Neuronal stem cell (in vitro differentiated cells): Measurements from ENCODE around the gene IBTK.
A peak's percentile ranks its signal among the peaks of the same experiment; 100 is the strongest.
"Not testable (repeated sequence)": the region's sequence is repeated elsewhere in the genome, so short reads cannot be mapped to it uniquely, and the experiment has no call there.

Experiments used
- DNase-seq: peaks from one replicate; pipeline ENCODE4 v3.0.0-alpha.2; 2013; ENCODE audit warnings: low spot score
- H2AFZ ChIP-seq: one replicate; pipeline ENCODE4 v1.6.1; 2013; ENCODE audit warnings: mild to moderate bottlenecking, low read length, inconsistent platforms
- H2AK5ac ChIP-seq: 2 replicates; pipeline ENCODE4 v1.6.1; 2013; ENCODE audit warnings: low read depth, mild to moderate bottlenecking, inconsistent platforms, low read length, moderate library complexity, mixed read lengths
- H2BK120ac ChIP-seq: 2 replicates; pipeline ENCODE4 v1.6.1; 2013; ENCODE audit warnings: low read depth, mild to moderate bottlenecking, inconsistent platforms, low read length, moderate library complexity, mixed read lengths
- H2BK12ac ChIP-seq: one replicate; pipeline ENCODE4 v1.6.1; 2013; ENCODE audit warnings: low read length, inconsistent platforms
- H2BK15ac ChIP-seq: 2 replicates; pipeline ENCODE4 v1.6.1; 2013; ENCODE audit warnings: mild to moderate bottlenecking, low read length, inconsistent platforms, mixed read lengths
- H2BK5ac ChIP-seq: one replicate; pipeline ENCODE4 v1.6.1; 2013; ENCODE audit warnings: inconsistent platforms, mild to moderate bottlenecking, low read length, moderate library complexity
- H3K14ac ChIP-seq: one replicate; pipeline ENCODE4 v1.6.1; 2013; ENCODE audit warnings: low read length, inconsistent platforms
- H3K18ac ChIP-seq: 2 replicates; pipeline ENCODE4 v1.6.1; 2013; ENCODE audit warnings: low read length, inconsistent platforms
- H3K23ac ChIP-seq: 2 replicates; pipeline ENCODE4 v1.6.1; 2013; ENCODE audit warnings: low read depth, mild to moderate bottlenecking, mixed read lengths, low read length, inconsistent platforms; ENCODE audit not compliant: poor library complexity
- H3K27ac ChIP-seq: replicated peaks from 3 replicates; pipeline ENCODE4 v1.5.1; 2013; ENCODE audit warnings: low read length, inconsistent platforms
- H3K27me3 ChIP-seq, 3 experiments: 2 replicates each; pipeline ENCODE4 v1.6.1; 2013; ENCODE audit warnings: low read length in 3 of 3, mild to moderate bottlenecking in 2 of 3, inconsistent platforms in 1 of 3, low read depth in 1 of 3, mixed read lengths in 1 of 3, moderate library complexity in 1 of 3; ENCODE audit not compliant: control insufficient read depth in 3 of 3, insufficient read depth in 3 of 3
- H3K36me3 ChIP-seq, 2 donors: replicated peaks in 1 of 2; 2 replicates each; pipeline ENCODE4 v1.6.1; 2013; ENCODE audit warnings: low read length in 2 of 2; ENCODE audit not compliant: control insufficient read depth in 2 of 2, insufficient read depth in 2 of 2
- H3K4ac ChIP-seq: 2 replicates; pipeline ENCODE4 v1.6.1; 2013; ENCODE audit warnings: inconsistent platforms, mild to moderate bottlenecking, low read length, moderate library complexity
- H3K4me1 ChIP-seq, 2 donors: 1 replicate in 1 of 2; 2 replicates in 1 of 2; pipeline ENCODE4 v1.6.1; 2013; ENCODE audit warnings: low read length in 2 of 2, low read depth in 1 of 2; ENCODE audit not compliant: control insufficient read depth in 2 of 2, insufficient read depth in 1 of 2
- H3K4me2 ChIP-seq: one replicate; pipeline ENCODE4 v1.6.1; 2013; ENCODE audit warnings: mild to moderate bottlenecking, low read length, inconsistent platforms; ENCODE audit not compliant: insufficient read depth, poor library complexity, severe bottlenecking
- H3K4me3 ChIP-seq, 2 donors: 2 replicates each; pipeline ENCODE4 v1.5.1; 2013; ENCODE audit warnings: low read length in 2 of 2, mild to moderate bottlenecking in 2 of 2, inconsistent platforms in 1 of 2, moderate library complexity in 1 of 2
- H3K79me1 ChIP-seq: one replicate; pipeline ENCODE4 v1.6.1; 2013; ENCODE audit warnings: low read depth, mild to moderate bottlenecking, inconsistent platforms, low read length, moderate library complexity
- H3K9ac ChIP-seq: one replicate; pipeline ENCODE4 v1.6.1; 2013; ENCODE audit warnings: mild to moderate bottlenecking, low read depth, low read length, inconsistent platforms; ENCODE audit not compliant: poor library complexity
- H3K9me3 ChIP-seq, 2 donors: replicated peaks in 1 of 2; 2 replicates each; pipeline versions ENCODE3 to v1.6.1; 2013; ENCODE audit warnings: low read length in 2 of 2, mild to moderate bottlenecking in 2 of 2, inconsistent platforms in 1 of 2, low read depth in 1 of 2, mixed read lengths in 1 of 2, moderate library complexity in 1 of 2; ENCODE audit not compliant: control insufficient read depth in 2 of 2, insufficient read depth in 1 of 2
- H4K8ac ChIP-seq: one replicate; pipeline ENCODE4 v1.6.1; 2013; ENCODE audit warnings: low read depth, mild to moderate bottlenecking, inconsistent platforms, low read length, moderate library complexity
- H4K91ac ChIP-seq: one replicate; pipeline ENCODE4 v1.6.1; 2013; ENCODE audit warnings: low read length, low read depth, mild to moderate bottlenecking, inconsistent platforms; ENCODE audit not compliant: poor library complexity
- WGBS, 2 donors: extraction: QIAGEN DNeasy Blood & Tissue Kit; methylation state at CpG; one replicate each; pipeline ENCODE4 v1.1.7; 2013; ENCODE audit warnings: missing lambda C conversion rate in 2 of 2, mixed read lengths in 1 of 2; ENCODE audit not compliant: insufficient read length in 2 of 2, insufficient replicate concordance in 1 of 2; ENCODE audit errors: extremely low coverage in 2 of 2; 5-methylcytosine and 5-hydroxymethylcytosine counted together

The IBTK gene

DNA sequence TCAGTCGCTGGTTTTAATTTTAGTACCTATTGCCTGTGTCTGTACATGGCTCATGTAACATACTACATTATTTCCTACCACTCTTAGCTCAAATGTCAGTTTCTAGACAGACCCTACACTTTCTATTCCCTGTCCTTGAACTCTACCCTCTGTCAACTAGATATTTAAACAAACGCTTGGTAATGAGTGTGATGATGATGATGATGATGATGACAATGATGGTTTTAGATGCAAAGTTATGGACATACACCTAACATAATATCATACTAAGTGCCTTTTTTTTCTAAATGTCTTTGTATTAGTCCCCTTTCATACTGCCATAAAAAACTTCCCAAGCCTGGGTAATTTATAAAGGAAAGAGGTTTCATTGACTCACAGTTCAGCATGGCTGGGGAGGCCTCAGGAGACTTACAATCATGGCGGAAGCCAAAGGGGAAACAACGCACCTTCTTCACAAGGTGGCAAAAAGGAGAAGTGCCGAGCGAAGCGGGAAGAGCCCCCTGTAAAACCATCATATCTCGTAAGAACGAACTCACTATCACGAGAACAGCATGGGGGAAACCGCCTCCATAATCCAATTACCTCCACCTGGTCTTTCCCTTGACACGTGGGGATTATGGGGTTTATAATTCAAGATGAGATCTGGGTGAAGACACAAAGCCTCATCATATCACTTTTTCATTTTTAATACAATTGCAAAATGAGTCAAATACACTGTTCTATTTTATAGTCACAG is 87.1 kb downstream of the IBTK start:
- H4K91ac ChIP-seq: no peak overlapping the region
- H2BK120ac ChIP-seq: no peak overlapping the region
- no peak overlapping the region for H2BK12ac ChIP-seq
- H3K27ac ChIP-seq: no peak overlapping the region
- H4K8ac ChIP-seq: no peak overlapping the region
- H3K4ac ChIP-seq: no peak overlapping the region
- DNase-seq: no peak
- no peaks in the 10 kb centered on the region for H3K79me1 ChIP-seq
- H3K14ac ChIP-seq: no peak overlapping the region
- no peak overlapping the region for H3K23ac ChIP-seq
- no CpG with 5 or more reads among the region's 12 CpGs for WGBS, 2 donors
- no peak overlapping the region for H3K4me2 ChIP-seq
- no peaks in the 10 kb centered on the region for H3K27me3 ChIP-seq
- H2BK15ac ChIP-seq: no peak overlapping the region
- H3K36me3 ChIP-seq: no peaks in the 10 kb centered on the region
- H3K4me3 ChIP-seq: no peak overlapping the region
- H3K9ac ChIP-seq: no peak overlapping the region
- no peaks in the 10 kb centered on the region for H3K9me3 ChIP-seq
- no peak overlapping the region for H2AFZ ChIP-seq
- H3K4me1 ChIP-seq: no peaks in the 10 kb centered on the region
- no peak overlapping the region for H2AK5ac ChIP-seq
- no peak overlapping the region for H2BK5ac ChIP-seq
- no peak overlapping the region for H3K18ac ChIP-seq

DNA sequence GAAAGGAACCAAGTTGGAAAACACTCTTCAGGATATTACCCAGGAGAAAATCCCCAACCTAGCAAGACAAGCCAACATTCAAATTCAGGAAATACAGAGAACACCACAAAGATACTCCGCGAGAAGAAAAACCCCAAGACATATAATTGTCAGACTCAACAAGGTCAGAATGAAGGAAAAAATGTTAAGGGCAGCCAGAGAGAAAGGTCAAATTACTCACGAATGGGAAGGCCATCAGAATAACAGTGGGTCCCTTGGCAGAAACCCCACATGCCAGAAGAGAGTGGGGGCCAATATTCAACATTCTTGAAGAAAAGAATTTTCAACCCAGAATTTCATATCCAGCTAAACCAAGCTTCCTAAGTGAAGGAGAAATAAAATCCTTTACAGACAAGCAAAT is 94.8 kb downstream of the IBTK start:
- not testable (repeated sequence) for H3K4ac ChIP-seq, H3K18ac ChIP-seq, H3K4me2 ChIP-seq, H3K14ac ChIP-seq, H3K36me3 ChIP-seq, H3K9ac ChIP-seq, H3K79me1 ChIP-seq, H4K91ac ChIP-seq, H3K4me3 ChIP-seq, H2BK120ac ChIP-seq, DNase-seq, H4K8ac ChIP-seq, H2BK12ac ChIP-seq, H2BK5ac ChIP-seq, H3K27ac ChIP-seq, H3K9me3 ChIP-seq, H3K4me1 ChIP-seq, H3K27me3 ChIP-seq, H2AFZ ChIP-seq, H2AK5ac ChIP-seq, H3K23ac ChIP-seq, H2BK15ac ChIP-seq
- WGBS, 2 donors: no CpG with 5 or more reads among the region's 3 CpGs

DNA sequence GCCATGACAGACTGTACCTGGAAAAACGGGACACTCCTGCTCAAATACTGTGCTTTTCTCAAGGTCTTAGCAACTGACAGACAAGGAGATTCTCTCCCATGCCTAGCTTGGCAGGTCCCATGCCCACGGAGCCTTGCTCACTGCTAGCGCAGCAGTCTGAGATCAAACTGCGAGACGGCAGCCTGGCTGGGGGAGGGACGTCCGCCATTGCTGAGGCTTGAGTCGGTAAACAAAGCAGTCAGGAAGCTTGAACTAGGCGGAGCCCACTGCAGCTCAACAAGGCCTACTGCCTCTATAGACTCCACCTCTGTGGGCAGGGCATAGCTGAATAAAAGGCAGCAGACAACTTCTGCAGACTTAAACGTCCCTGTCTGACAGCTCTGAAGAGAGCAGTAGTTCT is 96.4 kb downstream of the IBTK start:
- H3K4me2 ChIP-seq, H3K36me3 ChIP-seq, H2BK12ac ChIP-seq, DNase-seq, H4K8ac ChIP-seq, H3K23ac ChIP-seq, H4K91ac ChIP-seq, H3K4me3 ChIP-seq, H2BK5ac ChIP-seq, H2BK15ac ChIP-seq, H3K27me3 ChIP-seq, H3K9me3 ChIP-seq, H3K79me1 ChIP-seq, H3K27ac ChIP-seq, H3K18ac ChIP-seq, H3K4ac ChIP-seq, H3K14ac ChIP-seq, H3K9ac ChIP-seq, H2BK120ac ChIP-seq, H2AK5ac ChIP-seq, H3K4me1 ChIP-seq: not testable (repeated sequence)
- no CpG with 5 or more reads among the region's 10 CpGs for WGBS, 2 donors
- H2AFZ ChIP-seq: peak overlapping the region; percentile 51

DNA sequence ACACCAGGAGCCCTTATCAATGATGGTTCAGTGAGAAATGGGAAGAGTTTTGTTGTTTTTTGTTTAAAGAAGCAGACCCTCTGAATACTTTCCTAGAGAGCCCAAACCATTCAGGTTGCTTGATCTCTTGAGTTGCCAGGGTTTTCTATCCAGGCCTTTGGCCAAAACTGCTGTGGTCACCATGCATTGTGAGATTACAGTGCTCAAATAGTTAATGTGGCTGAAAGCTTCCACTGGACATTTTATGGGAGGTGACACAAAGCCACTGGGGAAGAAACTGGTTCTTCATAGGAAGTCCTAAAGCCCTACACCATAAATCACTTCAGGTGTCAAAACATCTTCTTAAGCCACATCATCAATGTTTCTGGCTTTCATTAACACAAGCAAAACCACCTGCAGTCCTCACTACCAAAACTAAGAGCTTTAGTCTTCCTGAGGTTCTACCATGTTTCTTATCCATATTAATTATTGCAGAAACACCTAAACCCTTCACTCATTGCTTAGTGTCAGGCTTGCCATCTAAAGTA is 101.6 kb downstream of the IBTK start:
- Histone ChIP-seq H3K4me2 (no peak overlapping the region), H4K8ac (no peak overlapping the region), H3K36me3 (no peaks in the 10 kb centered on the region), H3K14ac (no peak overlapping the region), H3K79me1 (no peaks in the 10 kb centered on the region), H2AFZ (no peak overlapping the region), H3K9ac (no peak overlapping the region), H2BK5ac (no peak overlapping the region), H3K18ac (no peak overlapping the region), H3K27me3 (no peaks in the 10 kb centered on the region), H2AK5ac (no peak overlapping the region), H4K91ac (no peak overlapping the region), H3K9me3 (no peaks in the 10 kb centered on the region), H2BK12ac (no peak overlapping the region), H3K4me3 (no peak overlapping the region), H3K4me1 (peaks cover 7% of the 10 kb centered on the region in 2 donors), H2BK15ac (no peak overlapping the region), H3K27ac (no peak overlapping the region), H3K4ac (no peak overlapping the region), H2BK120ac (no peak overlapping the region), H3K23ac (no peak overlapping the region)
- no peak for DNase-seq
